Endothelial cell of umbilical vein (primary cell): Measurements from ENCODE around the gene NALCN. TPM values are rescaled to one million over a fixed set of nuclear protein-coding genes. Genes with fewer than 3 reads are reported as not detected.

Experiments used
- BruUV-seq: library from RNA; stranded (reverse); fragments of 400-500 nt; replicated peaks from 2 replicates; lab custom pipeline; 2021; lab: Mats Ljungman, UMichigan
- CTCF ChIA-PET: fragments of 300-600, 350-600 bp; sonication (Branson Sonifier 250); formaldehyde crosslinking; loops from one replicate; lab custom pipeline; 2021; ENCODE audit warnings: antibody characterized with exemption, inconsistent platforms; lab: Charles Lee
- POLR2A ChIA-PET: fragments of 300-600, 350-600 bp; sonication (Branson Sonifier 250); formaldehyde crosslinking; loops from one replicate; lab custom pipeline; 2021; ENCODE audit warnings: antibody characterized with exemption, inconsistent platforms; lab: Charles Lee
- DNase-seq: peaks from one replicate; pipeline ENCODE4 v3.0.0-alpha.2; 2011; ENCODE audit warnings: low read depth, low spot score
- FAIRE-seq: peaks from 2 replicates; lab custom pipeline; 2011; peaks lifted over from hg19 to GRCh38; lab: Jason Lieb, UNC
- H2AFZ ChIP-seq: 2 replicates; pipeline ENCODE4 v1.6.0; 2012; ENCODE audit warnings: low read depth, low read length, control low read depth, inconsistent platforms
- H3K27ac ChIP-seq: 2 replicates; pipeline ENCODE4 v1.5.1; 2011; ENCODE audit warnings: low read depth, mild to moderate bottlenecking, control low read depth, low read length, moderate library complexity; ENCODE audit not compliant: insufficient read depth
- H3K27me3 ChIP-seq, 2 experiments: 2 replicates each; pipeline versions ENCODE4 v1.6.0 to v1.6.1; 2011; ENCODE audit warnings: low read length in 2 of 2, mixed read lengths in 1 of 2; ENCODE audit not compliant: control insufficient read depth in 2 of 2, insufficient read depth in 2 of 2
- H3K36me3 ChIP-seq, 2 experiments: 2 replicates in 1 of 2; 3 replicates in 1 of 2; pipeline ENCODE4 v1.5.1; 2011; ENCODE audit warnings: low read length in 2 of 2, mild to moderate bottlenecking in 1 of 2, moderate library complexity in 1 of 2; ENCODE audit not compliant: control insufficient read depth in 2 of 2, insufficient read depth in 2 of 2; ENCODE audit errors: extremely low read depth in 1 of 2
- H3K4me1 ChIP-seq: 3 replicates; pipeline ENCODE4 v1.5.1; 2011; ENCODE audit warnings: mild to moderate bottlenecking, low read length; ENCODE audit not compliant: control insufficient read depth, insufficient read depth; ENCODE audit errors: extremely low read depth
- H3K4me2 ChIP-seq: 2 replicates; pipeline ENCODE4 v1.6.1; 2011; ENCODE audit warnings: low read length, control low read depth, mixed read lengths; ENCODE audit not compliant: insufficient read depth
- H3K4me3 ChIP-seq, 3 experiments: fragments of 200-600 bp in 1 of 3; sonication (generic), shearing (Covaris generic) in 1 of 3; replicated peaks in 1 of 3; 2 replicates each; pipeline ENCODE4 v1.5.1; 2011 to 2016; ENCODE audit warnings: control low read depth in 3 of 3, low read length in 3 of 3, mild to moderate bottlenecking in 2 of 3, inconsistent platforms in 1 of 3, low read depth in 1 of 3, moderate library complexity in 1 of 3; ENCODE audit not compliant: insufficient read depth in 1 of 3
- H3K79me2 ChIP-seq: 2 replicates; pipeline ENCODE4 v1.6.0; 2012; ENCODE audit warnings: low read length, inconsistent platforms; ENCODE audit not compliant: control insufficient read depth, insufficient read depth
- H3K9ac ChIP-seq: replicated peaks from 2 replicates; pipeline ENCODE3; 2011; ENCODE audit warnings: low read length, control low read depth; ENCODE audit not compliant: insufficient read depth; ENCODE audit errors: extremely low read depth
- H3K9me1 ChIP-seq: replicated peaks from 3 replicates; pipeline ENCODE4 v1.6.0; 2011; ENCODE audit warnings: mild to moderate bottlenecking, low read length; ENCODE audit not compliant: control insufficient read depth, insufficient read depth; ENCODE audit errors: extremely low read depth
- H3K9me3 ChIP-seq: replicated peaks from 2 replicates; pipeline ENCODE4 v1.5.1; 2012; ENCODE audit warnings: low read length, inconsistent platforms; ENCODE audit not compliant: control insufficient read depth, insufficient read depth
- H4K20me1 ChIP-seq: replicated peaks from 2 replicates; pipeline ENCODE3; 2011; ENCODE audit warnings: mild to moderate bottlenecking, low read length; ENCODE audit not compliant: control insufficient read depth, insufficient read depth; ENCODE audit errors: extremely low read depth
- EZH2 ChIP-seq: IDR thresholded peaks from 2 replicates; pipeline ENCODE4 v1.6.1; 2012; ENCODE audit warnings: borderline replicate concordance, low read depth, mild to moderate bottlenecking, moderate library complexity, low read length, inconsistent platforms; ENCODE audit not compliant: severe bottlenecking
- FOS ChIP-seq: IDR thresholded peaks from 2 replicates; pipeline ENCODE4 v1.6.1; 2011; ENCODE audit warnings: mild to moderate bottlenecking, low read length, moderate library complexity, borderline replicate concordance; ENCODE audit not compliant: insufficient read depth
- GATA2 ChIP-seq: IDR thresholded peaks from 2 replicates; pipeline ENCODE4 v1.7.0; 2011; ENCODE audit warnings: low read depth, mild to moderate bottlenecking, moderate library complexity, mixed read lengths, low read length; ENCODE audit not compliant: insufficient read length, insufficient read depth
- JUN ChIP-seq: IDR thresholded peaks from 2 replicates; pipeline ENCODE4 v1.6.1; 2011; ENCODE audit warnings: borderline replicate concordance, low read depth; ENCODE audit not compliant: insufficient read length, insufficient read depth
- MYC ChIP-seq: IDR thresholded peaks from one replicate; pipeline ENCODE4 v1.6.1; 2011; ENCODE audit warnings: mild to moderate bottlenecking, low read depth, low read length
- POLR2A ChIP-seq: IDR thresholded peaks from 2 replicates; pipeline ENCODE4 v1.6.1; 2012; ENCODE audit warnings: low read depth, mild to moderate bottlenecking, control low read depth, low read length
- POLR2AphosphoS5 ChIP-seq: IDR thresholded peaks from 2 replicates; pipeline ENCODE4 v1.6.1; 2012; ENCODE audit warnings: low read depth, mild to moderate bottlenecking, control low read depth, low read length, moderate library complexity; ENCODE audit not compliant: insufficient read depth
- dilution Hi-C: fragments of 300-500 bp; cut with MboI; formaldehyde crosslinking; loops from one replicate; pipeline ENCODE4 v1.15.0; 2019; ENCODE audit warnings: low sequenced_read_pairs; ENCODE audit not compliant: extremely low pct_ligation_motif_present
- intact Hi-C: fragments of 100-400 bp; cut with micrococcal nuclease; formaldehyde crosslinking; loops from one replicate; pipeline ENCODE4 v1.10.0; 2022
- polyA plus RNA-seq, 4 experiments: library from polyadenylated mRNA; depleted of rRNA in 3 of 4; stranded (reverse) in 3 of 4; unstranded in 1 of 4; fragments of >200 nt; gene quantifications; 2 replicates each; pipeline versions ENCODE4 v1.2.1 to v1.2.3, GENCODE V29; 2011 to 2012; ENCODE audit warnings: missing spikeins in 1 of 4
- total RNA-seq: library from RNA; stranded (reverse); gene quantifications from 2 replicates; pipeline ENCODE4 v1.2.3, GENCODE V29; 2021
- TF ChIP-seq, protein P1 (sequence below), 2 donors: IDR thresholded peaks; 1 replicate in 1 of 2; 2 replicates in 1 of 2; pipeline ENCODE4 v1.5.1; 2011; ENCODE audit warnings: low read length in 2 of 2, mild to moderate bottlenecking in 2 of 2, moderate library complexity in 2 of 2, control low read depth in 1 of 2, inconsistent platforms in 1 of 2, low read depth in 1 of 2; ENCODE audit not compliant: insufficient read depth in 1 of 2; ENCODE audit errors: extremely low read depth in 1 of 2
- TF ChIP-seq, protein P2 (sequence below): IDR thresholded peaks from 2 replicates; pipeline ENCODE4 v1.6.1; 2011; ENCODE audit not compliant: insufficient read depth, insufficient read length

Gene NALCN
- total and polyA plus RNA-seq, 2 donors (not counting 3 experiments of a cell fraction or from before 2014, with no cell fraction given), result 3.3 to 4.4 TPM

DNA sequence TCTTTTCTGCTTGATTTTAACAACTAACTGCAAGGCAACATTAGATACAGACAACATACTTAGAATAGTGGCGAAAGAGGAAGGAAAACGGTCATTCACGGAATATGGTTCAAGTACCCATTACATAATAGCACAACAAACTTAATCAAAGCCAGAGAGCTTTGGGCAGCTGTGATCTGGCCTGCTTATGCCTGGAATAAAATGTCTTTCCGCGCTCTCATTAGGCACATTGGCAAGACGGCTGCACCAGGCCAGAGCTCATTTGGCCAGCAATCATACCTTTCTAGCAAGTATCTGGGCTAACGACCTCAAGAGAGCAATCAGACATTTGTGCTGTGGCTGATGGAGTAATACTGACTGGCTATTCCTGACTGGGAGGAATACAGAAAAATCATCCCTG, 112.8 kb downstream of the NALCN start:
- ChIA-PET POLR2A (no interaction called here), CTCF (no interaction called here)
- BruUV-seq, result no TSS peak
- intact Hi-C loops, result no loop called here
- no peaks in the 10 kb centered on the region for H3K9me1 ChIP-seq
- no peak overlapping the region for H2AFZ ChIP-seq
- no peaks in the 10 kb centered on the region for H3K4me1 ChIP-seq
- no peaks in the 10 kb centered on the region for H3K79me2 ChIP-seq
- no peak for FAIRE-seq
- no peaks in the 10 kb centered on the region for H4K20me1 ChIP-seq
- no peak overlapping the region for H3K4me3 ChIP-seq
- no peaks in the 10 kb centered on the region for H3K36me3 ChIP-seq
- no peaks in the 10 kb centered on the region for H3K9me3 ChIP-seq
- TF ChIP-seq GATA2, result no peak
- TF ChIP-seq, protein P1, sequence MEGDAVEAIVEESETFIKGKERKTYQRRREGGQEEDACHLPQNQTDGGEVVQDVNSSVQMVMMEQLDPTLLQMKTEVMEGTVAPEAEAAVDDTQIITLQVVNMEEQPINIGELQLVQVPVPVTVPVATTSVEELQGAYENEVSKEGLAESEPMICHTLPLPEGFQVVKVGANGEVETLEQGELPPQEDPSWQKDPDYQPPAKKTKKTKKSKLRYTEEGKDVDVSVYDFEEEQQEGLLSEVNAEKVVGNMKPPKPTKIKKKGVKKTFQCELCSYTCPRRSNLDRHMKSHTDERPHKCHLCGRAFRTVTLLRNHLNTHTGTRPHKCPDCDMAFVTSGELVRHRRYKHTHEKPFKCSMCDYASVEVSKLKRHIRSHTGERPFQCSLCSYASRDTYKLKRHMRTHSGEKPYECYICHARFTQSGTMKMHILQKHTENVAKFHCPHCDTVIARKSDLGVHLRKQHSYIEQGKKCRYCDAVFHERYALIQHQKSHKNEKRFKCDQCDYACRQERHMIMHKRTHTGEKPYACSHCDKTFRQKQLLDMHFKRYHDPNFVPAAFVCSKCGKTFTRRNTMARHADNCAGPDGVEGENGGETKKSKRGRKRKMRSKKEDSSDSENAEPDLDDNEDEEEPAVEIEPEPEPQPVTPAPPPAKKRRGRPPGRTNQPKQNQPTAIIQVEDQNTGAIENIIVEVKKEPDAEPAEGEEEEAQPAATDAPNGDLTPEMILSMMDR (IDR thresholded peaks at IDR 0.05; ENCODE audit: extremely low read depth in 1 of 2, insufficient read depth in 1 of 2, low read depth in 1 of 2, low read length in 2 of 2), result no peak
- TF ChIP-seq, protein P2, sequence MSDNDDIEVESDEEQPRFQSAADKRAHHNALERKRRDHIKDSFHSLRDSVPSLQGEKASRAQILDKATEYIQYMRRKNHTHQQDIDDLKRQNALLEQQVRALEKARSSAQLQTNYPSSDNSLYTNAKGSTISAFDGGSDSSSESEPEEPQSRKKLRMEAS, result no peak
- TF ChIP-seq FOS, result no peak
- no peak for TF ChIP-seq JUN
- TF ChIP-seq POLR2A, result no peak
- TF ChIP-seq EZH2, result no peak
- no peak for TF ChIP-seq MYC
- TF ChIP-seq POLR2AphosphoS5, result no peak
- DNase-seq, result no peak
- H3K27ac ChIP-seq, result no peak overlapping the region
- no peaks in the 10 kb centered on the region for H3K27me3 ChIP-seq
- H3K4me2 ChIP-seq, result no peak overlapping the region
- dilution Hi-C loops, result no loop called here
- H3K9ac ChIP-seq, result no peak overlapping the region
